Stomach (tissue), 4 donors: ENCODE measurements around the gene STKLD1.

Source experiments
- CTCF ChIP-seq, 7 experiments: fragments of 450-650 bp in 4 of 7; fragments of 200-600 bp in 3 of 7; sonication (generic) in 3 of 7; IDR thresholded peaks; one replicate each; pipeline ENCODE4 v1.5.1; 2016 to 2019; ENCODE audit warnings: antibody characterized with exemption in 7 of 7, control low read depth in 2 of 7, mild to moderate bottlenecking in 1 of 7
- POLR2A ChIP-seq, 4 donors: fragments of 450-650 bp; IDR thresholded peaks; one replicate each; pipeline ENCODE4 v1.6.1; 2016; ENCODE audit warnings: antibody characterized with exemption in 4 of 4, control low read depth in 2 of 4, mild to moderate bottlenecking in 1 of 4, moderate library complexity in 1 of 4

- TF ChIP-seq CTCF (IDR thresholded peaks at IDR 0.05), result no peak
- TF ChIP-seq POLR2A (IDR thresholded peaks at IDR 0.05), result no peak
Measured at GRCh38 chr9:133405508-133406438, 29.6 kb downstream of the STKLD1 start.
